H9 (cell line): ENCODE data around the gene NHERF2. TPM values are rescaled to one million over a fixed set of nuclear protein-coding genes. Genes with fewer than 3 reads are reported as not detected.

Source experiments
- DNase-seq: peaks from one replicate; pipeline ENCODE4 v3.0.0-alpha.2; 2017
- H2AFZ ChIP-seq: one replicate; pipeline ENCODE4 v1.6.1; 2013; ENCODE audit warnings: mild to moderate bottlenecking, low read length, control low read depth, moderate library complexity
- H2AK5ac ChIP-seq: 2 replicates; pipeline ENCODE4 v1.6.1; 2013; ENCODE audit warnings: low read length, control low read depth, mixed read lengths; ENCODE audit not compliant: insufficient read length
- H2BK120ac ChIP-seq: one replicate; pipeline ENCODE4 v1.6.1; 2013; ENCODE audit warnings: low read depth, mild to moderate bottlenecking, low read length, control low read depth, inconsistent platforms; ENCODE audit not compliant: poor library complexity, severe bottlenecking
- H2BK12ac ChIP-seq: 2 replicates; pipeline ENCODE4 v1.6.1; 2013; ENCODE audit warnings: low read length, control low read depth, mixed read lengths, low read depth; ENCODE audit not compliant: insufficient read length
- H2BK15ac ChIP-seq: 2 replicates; pipeline ENCODE4 v1.6.1; 2013; ENCODE audit warnings: low read depth, low read length, control low read depth
- H2BK20ac ChIP-seq: one replicate; pipeline ENCODE4 v1.6.1; 2013; ENCODE audit warnings: low read depth, mild to moderate bottlenecking, low read length, control low read depth, inconsistent platforms; ENCODE audit not compliant: poor library complexity, severe bottlenecking
- H2BK5ac ChIP-seq: 2 replicates; pipeline ENCODE4 v1.6.1; 2013; ENCODE audit warnings: low read length, control low read depth, mixed read lengths; ENCODE audit not compliant: insufficient read length
- H3K14ac ChIP-seq: 2 replicates; pipeline ENCODE4 v1.6.1; 2013; ENCODE audit warnings: low read length, control low read depth; ENCODE audit not compliant: insufficient read depth
- H3K18ac ChIP-seq: 2 replicates; pipeline ENCODE4 v1.6.1; 2013; ENCODE audit warnings: low read depth, mild to moderate bottlenecking, mixed read lengths, low read length, control low read depth; ENCODE audit not compliant: insufficient read length
- H3K23ac ChIP-seq: 2 replicates; pipeline ENCODE4 v1.6.1; 2013; ENCODE audit warnings: low read length, control low read depth, mixed read lengths, low read depth; ENCODE audit not compliant: insufficient read length
- H3K23me2 ChIP-seq: 2 replicates; pipeline ENCODE4 v1.6.1; 2013; ENCODE audit warnings: low read depth, mild to moderate bottlenecking, mixed read lengths, low read length, control low read depth; ENCODE audit not compliant: insufficient read length, poor library complexity, severe bottlenecking
- H3K27ac ChIP-seq: 2 replicates; pipeline ENCODE4 v1.5.1; 2013; ENCODE audit warnings: low read length, control low read depth, mixed read lengths, low read depth; ENCODE audit not compliant: insufficient read length
- H3K27me3 ChIP-seq: 2 replicates; pipeline ENCODE4 v1.6.1; 2013; ENCODE audit warnings: low read length, control low read depth, inconsistent platforms; ENCODE audit not compliant: insufficient read depth
- H3K4ac ChIP-seq: 2 replicates; pipeline ENCODE4 v1.6.1; 2013; ENCODE audit warnings: low read depth, mild to moderate bottlenecking, control low read depth, inconsistent platforms, low read length, moderate library complexity
- H3K4me1 ChIP-seq: 2 replicates; pipeline ENCODE4 v1.6.1; 2013; ENCODE audit warnings: low read length, control low read depth, inconsistent platforms; ENCODE audit not compliant: insufficient read depth
- H3K4me2 ChIP-seq: 2 replicates; pipeline ENCODE4 v1.6.1; 2013; ENCODE audit warnings: low read length, control low read depth, mixed read lengths; ENCODE audit not compliant: insufficient read length, insufficient read depth
- H3K56ac ChIP-seq: 2 replicates; pipeline ENCODE4 v1.6.1; 2013; ENCODE audit warnings: low read depth, mild to moderate bottlenecking, mixed read lengths, low read length, control low read depth; ENCODE audit not compliant: insufficient read length
- H3K79me1 ChIP-seq: 2 replicates; pipeline ENCODE4 v1.6.1; 2013; ENCODE audit warnings: low read depth, mild to moderate bottlenecking, moderate library complexity, low read length, control low read depth, inconsistent platforms; ENCODE audit not compliant: insufficient read depth, poor library complexity, severe bottlenecking
- H3K79me2 ChIP-seq: 2 replicates; pipeline ENCODE4 v1.6.1; 2013; ENCODE audit warnings: low read length, control low read depth, inconsistent platforms; ENCODE audit not compliant: insufficient read depth
- H3K9ac ChIP-seq: 2 replicates; pipeline ENCODE4 v1.6.1; 2013; ENCODE audit warnings: low read length, control low read depth, mixed read lengths; ENCODE audit not compliant: insufficient read length; ENCODE audit errors: extremely low read depth
- H3K9me3 ChIP-seq: one replicate; pipeline ENCODE4 v1.6.1; 2013; ENCODE audit warnings: low read depth, low read length, inconsistent platforms; ENCODE audit not compliant: control insufficient read depth
- H3T11ph ChIP-seq: one replicate; pipeline ENCODE4 v1.6.1; 2013; ENCODE audit warnings: mild to moderate bottlenecking, low read length, control low read depth, inconsistent platforms
- H4K20me1 ChIP-seq: one replicate; pipeline ENCODE4 v1.6.1; 2013; ENCODE audit not compliant: control insufficient read depth, insufficient read length, insufficient read depth
- H4K5ac ChIP-seq: 2 replicates; pipeline ENCODE4 v1.6.1; 2013; ENCODE audit warnings: low read depth, mild to moderate bottlenecking, mixed read lengths, low read length, control low read depth; ENCODE audit not compliant: insufficient read length
- H4K8ac ChIP-seq: replicated peaks from 2 replicates; pipeline ENCODE4 v1.6.1; 2013; ENCODE audit warnings: low read length, control low read depth, mixed read lengths, low read depth; ENCODE audit not compliant: insufficient read length
- H4K91ac ChIP-seq: 2 replicates; pipeline ENCODE4 v1.6.1; 2013; ENCODE audit warnings: low read depth, mild to moderate bottlenecking, moderate library complexity, mixed read lengths, low read length, control low read depth; ENCODE audit not compliant: insufficient read length
- H3K27ac Mint-ChIP-seq, 3 experiments: 2 replicates in 2 of 3; 3 replicates in 1 of 3; pipeline ENCODE4 v1.8.0; 2020 to 2021; ENCODE audit warnings: mixed read lengths in 3 of 3, mild to moderate bottlenecking in 1 of 3, moderate library complexity in 1 of 3
- H3K27me3 Mint-ChIP-seq: 2 replicates; pipeline ENCODE4 v1.8.0; 2021; ENCODE audit warnings: low read depth, mild to moderate bottlenecking, moderate library complexity, mixed read lengths
- H3K36me3 Mint-ChIP-seq, 3 experiments: 2 replicates in 2 of 3; 3 replicates in 1 of 3; pipeline ENCODE4 v1.8.0; 2020 to 2021; ENCODE audit warnings: low read depth in 3 of 3, mixed read lengths in 3 of 3; ENCODE audit not compliant: insufficient read depth in 1 of 3
- H3K4me1 Mint-ChIP-seq, 2 experiments: 2 replicates each; pipeline ENCODE4 v1.8.0; 2020; ENCODE audit warnings: mixed read lengths in 2 of 2
- H3K4me3 Mint-ChIP-seq, 2 experiments: 2 replicates in 1 of 2; 3 replicates in 1 of 2; pipeline ENCODE4 v1.8.0; 2020 to 2021; ENCODE audit warnings: mild to moderate bottlenecking in 2 of 2, mixed read lengths in 2 of 2, moderate library complexity in 1 of 2
- H3K9me3 Mint-ChIP-seq, 2 experiments: 2 replicates in 1 of 2; 3 replicates in 1 of 2; pipeline ENCODE4 v1.8.0; 2020; ENCODE audit warnings: mild to moderate bottlenecking in 2 of 2, mixed read lengths in 2 of 2, moderate library complexity in 1 of 2
- WGBS: extraction: QIAGEN DNeasy Blood & Tissue Kit; methylation state at CpG from one replicate; pipeline ENCODE4 v1.1.7; 2013; ENCODE audit warnings: missing lambda C conversion rate, low lambda C conversion rate, mixed read lengths; ENCODE audit not compliant: insufficient read length; ENCODE audit errors: extremely low coverage; 5-methylcytosine and 5-hydroxymethylcytosine counted together
- total RNA-seq: library from RNA; stranded (reverse); gene quantifications from 2 replicates; pipeline ENCODE4 v1.2.1, GENCODE V29; 2021
- TF ChIP-seq, protein P1 (sequence below): fragments of 200-600 bp; sonication (generic); conservative IDR thresholded peaks from 3 replicates; pipeline ENCODE4 v1.8.0; 2021; ENCODE audit warnings: antibody characterized with exemption, mild to moderate bottlenecking

Gene NHERF2
- total RNA-seq, 1 experiment from 2014 or later, result 15.3 TPM

DNA sequence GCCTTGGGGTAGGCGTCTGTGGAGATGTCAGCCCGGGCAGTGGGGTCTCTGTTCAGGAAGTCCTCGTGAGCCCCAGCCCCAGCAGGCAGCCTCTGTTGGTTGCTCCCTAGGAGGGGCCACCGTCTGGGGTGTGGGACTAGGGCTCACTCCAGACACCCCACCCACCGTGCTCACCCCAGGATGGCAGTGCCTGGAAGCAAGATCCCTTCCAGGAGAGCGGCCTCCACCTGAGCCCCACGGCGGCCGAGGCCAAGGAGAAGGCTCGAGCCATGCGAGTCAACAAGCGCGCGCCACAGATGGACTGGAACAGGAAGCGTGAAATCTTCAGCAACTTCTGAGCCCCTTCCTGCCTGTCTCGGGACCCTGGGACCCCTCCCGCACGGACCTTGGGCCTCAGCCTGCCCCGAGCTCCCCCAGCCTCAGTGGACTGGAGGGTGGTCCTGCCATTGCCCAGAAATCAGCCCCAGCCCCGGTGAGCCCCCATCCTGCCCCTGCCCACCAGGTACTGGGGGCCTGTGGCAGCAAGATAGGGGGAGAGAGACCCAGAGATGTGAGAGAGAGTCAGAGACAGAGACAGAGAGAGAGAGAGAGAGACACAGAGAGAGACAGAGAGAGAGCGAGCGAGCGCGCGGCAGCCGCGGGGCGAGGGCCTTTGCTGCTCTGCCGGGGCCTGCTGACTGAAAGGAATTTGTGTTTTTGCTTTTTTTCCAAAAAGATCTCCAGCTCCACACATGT is 11.1 kb downstream of the NHERF2 start:
- Histone ChIP-seq H3K23ac (no peak overlapping the region), H3K79me2 (no peaks in the 10 kb centered on the region), H4K91ac (no peak overlapping the region), H3K9me3 (no peaks in the 10 kb centered on the region), H2AK5ac (no peak overlapping the region), H2BK120ac (no peak overlapping the region), H3K27ac (no peak overlapping the region), H2BK5ac (no peak overlapping the region), H4K5ac (no peak overlapping the region), H2BK15ac (no peak overlapping the region), H2AFZ (no peak overlapping the region), H3K4me2 (no peak overlapping the region), H3K56ac (no peak overlapping the region), H3K4ac (no peak overlapping the region), H3K9ac (no peak overlapping the region), H3K23me2 (no peaks in the 10 kb centered on the region), H4K8ac (no peak overlapping the region), H3T11ph (no peak overlapping the region), H3K79me1 (no peaks in the 10 kb centered on the region), H2BK20ac (no peak overlapping the region), H3K18ac (no peak overlapping the region), H4K20me1 (no peaks in the 10 kb centered on the region), H3K14ac (no peak overlapping the region), H3K4me1 (no peaks in the 10 kb centered on the region), H2BK12ac (no peak overlapping the region), H3K27me3 (no peaks in the 10 kb centered on the region)
- TF ChIP-seq, protein P1, sequence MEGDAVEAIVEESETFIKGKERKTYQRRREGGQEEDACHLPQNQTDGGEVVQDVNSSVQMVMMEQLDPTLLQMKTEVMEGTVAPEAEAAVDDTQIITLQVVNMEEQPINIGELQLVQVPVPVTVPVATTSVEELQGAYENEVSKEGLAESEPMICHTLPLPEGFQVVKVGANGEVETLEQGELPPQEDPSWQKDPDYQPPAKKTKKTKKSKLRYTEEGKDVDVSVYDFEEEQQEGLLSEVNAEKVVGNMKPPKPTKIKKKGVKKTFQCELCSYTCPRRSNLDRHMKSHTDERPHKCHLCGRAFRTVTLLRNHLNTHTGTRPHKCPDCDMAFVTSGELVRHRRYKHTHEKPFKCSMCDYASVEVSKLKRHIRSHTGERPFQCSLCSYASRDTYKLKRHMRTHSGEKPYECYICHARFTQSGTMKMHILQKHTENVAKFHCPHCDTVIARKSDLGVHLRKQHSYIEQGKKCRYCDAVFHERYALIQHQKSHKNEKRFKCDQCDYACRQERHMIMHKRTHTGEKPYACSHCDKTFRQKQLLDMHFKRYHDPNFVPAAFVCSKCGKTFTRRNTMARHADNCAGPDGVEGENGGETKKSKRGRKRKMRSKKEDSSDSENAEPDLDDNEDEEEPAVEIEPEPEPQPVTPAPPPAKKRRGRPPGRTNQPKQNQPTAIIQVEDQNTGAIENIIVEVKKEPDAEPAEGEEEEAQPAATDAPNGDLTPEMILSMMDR, result no peak
- Mint-ChIP-seq H3K4me1 (peaks cover 4 to 6% of the 10 kb centered on the region in 2 experiments; a peak in 3 of 4 replicates), H3K27ac (0 out of 7 replicates have a peak overlapping the region, but pooled peaks of 1 of the 3 experiments have one; percentile 70), H3K4me3 (no peak overlapping the region), H3K36me3 (no peaks in the 10 kb centered on the region; a peak in 3 of 7 replicates), H3K27me3 (no peaks in the 10 kb centered on the region), H3K9me3 (no peaks in the 10 kb centered on the region)
- no peak for DNase-seq
- WGBS, result no CpG with 5 or more reads among the region's 29 CpGs
